Stimulated activated CD4-positive, alpha-beta T cell treated with anti-CD3 and anti-CD28 coated beads, TNF-alpha, amount 100 ng/mL, for 4 hours (primary cell): ENCODE results near the gene IRX1.

Experiments
- DNase-seq, 3 experiments: peaks; one replicate each; pipeline ENCODE4 v3.0.0-alpha.2; 2020; ENCODE audit warnings: low read depth in 3 of 3

IRX1 gene

DNA sequence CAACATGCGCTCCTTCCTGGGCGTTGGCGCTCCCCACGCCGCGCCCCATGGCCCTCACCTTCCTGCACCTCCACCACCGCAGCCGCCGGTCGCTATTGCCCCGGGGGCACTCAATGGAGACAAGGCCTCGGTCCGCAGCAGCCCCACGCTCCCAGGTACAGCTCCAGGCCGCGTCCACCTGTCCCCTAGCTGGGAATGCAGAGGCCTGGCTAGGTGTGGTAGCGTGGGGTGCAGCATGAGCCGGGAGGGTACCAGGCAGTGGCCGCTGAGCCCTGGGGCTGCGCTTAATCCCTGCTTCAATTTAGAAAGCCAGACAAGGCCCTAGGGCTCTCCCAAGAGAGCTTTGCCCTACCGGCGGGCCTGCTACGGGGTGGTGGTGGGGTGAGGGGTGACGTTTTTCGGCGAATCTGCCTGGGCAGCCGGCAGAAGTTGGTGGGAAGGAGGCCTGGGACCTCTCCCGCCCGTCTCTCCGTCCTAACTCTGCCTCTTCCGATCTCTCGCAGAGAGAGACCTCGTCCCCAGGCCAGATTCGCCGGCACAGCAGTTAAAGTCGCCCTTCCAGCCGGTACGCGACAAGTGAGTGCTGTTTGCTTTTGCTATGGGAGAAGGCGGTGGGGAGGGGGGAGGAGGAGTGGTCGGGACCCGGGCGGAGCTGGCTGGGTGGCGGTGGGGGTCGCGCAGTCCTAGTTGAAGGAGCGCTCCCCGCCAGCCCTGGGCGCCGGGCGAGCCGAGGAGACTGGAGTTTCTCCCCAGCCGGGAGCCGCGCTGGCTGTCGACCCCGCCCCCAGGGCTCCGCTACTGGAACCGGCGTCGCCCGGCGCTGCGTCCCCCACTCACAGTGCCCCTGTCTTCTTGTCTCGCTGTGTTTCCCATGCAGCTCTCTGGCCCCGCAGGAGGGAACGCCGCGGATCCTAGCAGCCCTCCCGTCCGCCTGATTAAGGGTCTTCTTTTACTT, 4.8 kb downstream of the IRX1 start:
- no peak for DNase-seq

DNA sequence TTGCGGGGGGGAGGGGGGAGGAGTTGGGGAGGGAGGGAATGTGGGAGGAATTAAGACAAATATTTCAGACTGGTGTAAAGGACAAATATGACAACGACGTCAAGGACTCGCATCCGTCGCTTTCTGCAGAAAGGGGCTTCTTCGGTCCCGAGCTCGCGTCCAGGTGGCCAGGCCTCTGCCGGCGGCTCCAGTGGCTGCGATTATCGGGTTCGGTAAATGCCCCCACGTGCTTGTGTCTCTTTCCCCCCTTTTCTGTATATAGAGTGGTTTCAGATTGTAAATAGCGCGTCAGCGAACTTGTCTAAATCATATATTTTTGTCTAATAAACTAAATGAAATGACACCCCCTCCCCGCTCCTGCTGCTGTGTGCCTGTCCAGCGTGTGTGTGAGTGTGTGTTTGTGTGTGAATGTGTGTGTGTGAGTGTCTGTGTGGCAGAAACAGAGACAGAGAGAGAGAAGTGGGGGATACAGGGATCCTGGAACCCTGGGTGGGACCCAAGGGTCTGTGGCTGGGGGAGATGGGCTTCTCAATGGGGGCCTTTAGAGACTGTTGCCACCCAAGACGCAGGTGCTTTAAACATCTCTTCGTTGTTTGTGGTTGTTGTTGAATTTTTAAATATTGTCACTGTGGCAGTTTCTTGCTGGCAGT, 5.6 kb downstream of the IRX1 start:
- no peak for DNase-seq

- DNase-seq = no peak
Measured at GRCh38 chr5:3601911-3602782, 6.5 kb downstream of the IRX1 start.

DNA sequence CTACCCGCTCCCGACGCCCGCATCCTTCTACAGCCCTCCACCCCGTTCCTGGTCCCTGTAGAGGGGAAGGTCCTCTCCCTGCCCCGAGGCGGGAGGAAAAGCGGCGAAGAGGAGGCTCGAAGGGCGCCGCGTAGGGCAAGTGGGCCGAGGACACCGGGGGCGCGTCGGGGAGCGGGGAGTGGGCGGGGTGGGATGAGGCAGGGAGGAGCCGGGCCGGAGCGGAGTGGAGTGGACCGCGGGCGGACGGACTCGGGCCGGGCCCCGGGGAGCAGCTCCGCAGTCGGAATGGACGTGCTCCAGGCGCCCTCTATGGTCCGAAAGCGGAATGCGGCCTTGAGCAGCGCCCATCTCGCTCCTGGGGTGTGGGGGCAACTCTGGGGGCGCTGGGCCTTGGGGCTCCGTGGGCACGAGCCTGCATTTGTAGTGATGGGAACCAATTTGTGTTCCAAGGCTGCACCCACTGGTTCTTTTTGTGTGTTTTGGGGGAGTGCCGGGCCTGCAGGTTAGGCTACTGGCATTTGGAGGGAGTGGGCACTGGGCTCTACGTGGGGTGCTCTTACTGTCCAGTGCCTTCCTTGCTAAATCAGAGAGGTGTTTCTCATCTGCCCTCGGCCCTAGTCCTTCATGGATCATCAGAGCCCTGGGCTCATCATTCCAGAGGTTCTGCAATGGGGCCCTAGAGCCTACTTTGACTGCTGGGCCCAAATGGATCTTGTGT, 7.3 kb downstream of the IRX1 start:
- no peak for DNase-seq

DNA sequence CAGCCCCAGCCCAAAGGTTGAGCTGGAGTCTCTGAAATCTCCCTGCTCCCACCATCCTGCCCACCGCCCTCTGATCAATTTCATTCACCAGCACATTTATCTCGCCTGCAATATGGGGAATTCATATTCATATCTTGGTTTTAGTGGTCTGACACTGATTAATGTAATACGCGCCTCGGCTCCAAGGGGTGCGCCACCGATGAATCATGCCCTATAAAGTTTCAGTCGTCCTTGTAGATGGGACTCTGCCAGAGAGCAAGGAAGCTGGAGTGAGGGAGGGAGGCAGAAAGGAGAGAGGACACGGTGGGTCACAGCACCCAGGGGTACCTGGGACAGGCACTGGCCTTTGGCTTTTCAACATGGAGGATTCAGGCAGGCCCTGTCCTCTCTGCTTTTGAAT, 8.9 kb downstream of the IRX1 start:
- no peak for DNase-seq

DNA sequence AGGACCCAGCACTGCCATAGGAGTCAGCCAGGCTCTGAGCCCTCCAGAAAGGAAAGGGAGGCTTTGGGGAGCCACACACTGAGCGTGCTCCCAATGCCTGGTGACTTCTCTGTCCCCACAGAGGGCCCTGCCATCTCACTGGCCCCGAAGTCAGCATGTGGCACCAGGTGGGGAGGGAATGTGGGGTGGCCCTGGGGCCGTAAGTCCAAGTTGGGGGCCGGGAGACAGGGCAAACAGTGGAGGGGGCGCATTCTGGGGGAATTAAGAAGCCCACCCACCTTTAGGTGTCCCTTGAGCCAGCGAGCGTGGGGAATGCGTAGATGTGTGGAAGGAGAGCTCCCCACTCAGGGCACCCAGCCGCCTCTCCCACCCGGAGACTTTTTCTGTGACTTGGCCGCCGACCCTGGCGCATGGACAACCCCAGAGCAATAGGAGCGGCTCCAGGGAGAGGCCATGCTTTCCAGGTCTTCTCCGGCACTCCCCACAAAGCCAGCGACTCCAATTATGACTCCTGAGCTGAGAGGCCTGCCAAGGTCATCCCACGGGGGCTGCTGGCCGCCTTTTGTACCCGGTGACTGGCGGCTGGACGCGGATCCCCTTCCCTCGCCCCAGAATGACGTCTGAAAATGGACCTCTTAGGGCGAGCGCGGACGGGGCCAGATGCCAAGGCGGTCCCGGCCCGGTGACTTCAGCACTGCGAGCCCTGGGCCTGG, 9.8 kb downstream of the IRX1 start:
- DNase-seq = no peak

DNA sequence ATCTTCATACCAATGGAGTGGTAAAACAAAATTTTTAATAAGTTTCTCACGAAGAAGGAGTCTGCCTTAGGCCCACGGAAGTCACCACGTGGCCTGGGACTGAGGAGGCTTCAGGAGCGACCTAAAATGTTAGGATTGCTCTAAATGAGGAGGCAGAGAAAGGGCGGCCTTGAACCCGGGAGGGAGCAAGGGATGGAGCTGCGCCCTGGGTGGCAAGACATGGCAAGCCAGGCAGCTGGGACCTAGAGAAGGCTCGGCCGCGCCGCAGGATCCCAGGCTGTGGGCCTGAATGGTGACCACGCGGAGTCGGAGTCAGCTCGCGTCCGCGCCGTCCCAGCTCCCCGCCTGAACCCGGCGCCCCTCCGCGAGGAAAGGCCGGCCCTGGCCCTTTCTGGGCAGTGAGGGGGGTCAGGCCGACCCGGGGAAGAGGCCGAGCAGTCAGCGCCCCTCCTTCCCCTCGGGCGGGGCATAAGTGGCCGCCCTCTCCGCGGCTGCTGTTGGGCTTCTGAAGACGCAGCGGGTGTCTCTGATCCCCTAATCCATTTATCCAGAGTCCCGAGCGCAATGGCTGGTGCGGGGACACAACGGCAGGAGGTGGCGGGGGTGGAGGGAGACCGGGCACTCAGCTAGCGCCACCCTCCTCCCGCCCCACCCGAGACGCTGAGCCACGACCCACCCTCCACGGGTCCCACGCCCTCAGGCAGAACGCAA, 10.6 kb downstream of the IRX1 start:
- no peak for DNase-seq

- no peak for DNase-seq
Measured at GRCh38 chr5:3607541-3608181, 12.0 kb downstream of the IRX1 start.

DNA sequence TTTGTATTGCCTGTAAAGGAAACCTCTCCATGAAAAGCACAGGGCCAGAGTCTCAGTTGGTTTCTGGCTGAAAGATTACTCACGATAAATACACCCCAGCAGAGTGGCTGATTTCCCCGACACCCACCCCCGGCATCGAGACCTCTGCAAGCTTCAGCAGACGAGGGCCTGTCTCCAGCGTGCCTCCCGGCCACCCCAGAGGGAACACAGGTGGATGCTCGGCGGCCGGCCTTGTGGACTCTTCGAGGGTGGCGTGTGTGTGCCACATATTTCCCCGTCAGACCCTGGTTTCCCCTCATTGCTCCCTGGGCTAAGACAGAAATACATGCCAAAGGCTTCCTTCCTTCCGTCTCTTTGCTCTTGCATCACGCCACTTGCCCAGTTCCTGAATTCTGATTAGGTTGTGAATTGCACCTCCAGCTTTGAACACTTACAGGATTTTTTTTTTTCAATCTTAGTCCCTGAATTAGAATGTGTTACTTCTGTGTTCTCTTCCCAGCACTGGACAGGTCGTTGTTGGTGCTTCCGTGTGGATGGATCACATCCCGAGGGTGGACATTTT, 13.6 kb downstream of the IRX1 start:
- no peak for DNase-seq

DNA sequence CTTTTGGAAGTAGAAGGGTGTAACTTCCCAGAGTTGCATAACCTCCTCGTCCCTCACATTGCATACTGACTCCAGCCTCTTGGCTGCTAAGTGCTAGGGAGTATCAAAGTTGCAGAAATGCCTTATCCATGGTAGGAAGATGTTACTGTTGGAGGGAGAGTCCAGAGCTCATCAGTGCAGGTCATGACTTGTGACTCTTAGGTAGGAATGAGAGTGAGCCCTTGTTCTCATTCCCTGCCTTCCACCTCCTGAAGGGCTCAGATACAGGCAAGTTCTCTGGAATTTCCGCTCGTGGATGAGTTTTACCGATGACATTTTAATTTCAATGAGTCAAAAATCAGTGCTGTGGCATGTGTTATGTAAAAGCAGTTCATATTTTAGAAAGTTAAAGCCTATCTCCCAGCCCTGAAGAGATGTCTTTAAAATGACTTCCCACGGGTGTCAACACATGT, 17.0 kb downstream of the IRX1 start:
- DNase-seq = no peak

DNA sequence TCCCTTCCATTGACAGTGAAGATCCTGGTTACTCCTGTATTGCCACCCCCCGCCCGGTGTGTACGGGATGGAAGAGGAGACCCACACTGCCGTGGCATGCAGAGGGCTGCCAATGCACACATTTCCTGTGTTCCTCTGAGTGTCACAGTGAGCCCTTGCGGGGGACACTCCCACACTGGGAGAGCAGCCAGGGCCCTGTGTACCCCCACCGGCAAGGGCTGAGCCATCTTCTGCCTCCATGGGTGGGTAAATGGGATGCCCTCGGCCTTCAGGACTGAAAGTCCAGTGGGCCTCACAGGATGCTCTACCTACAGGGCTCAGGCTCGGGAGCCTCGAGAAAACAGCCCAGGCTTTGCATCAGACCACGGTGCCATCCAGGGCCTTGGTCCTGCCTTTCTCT, 18.1 kb downstream of the IRX1 start:
- no peak for DNase-seq

DNA sequence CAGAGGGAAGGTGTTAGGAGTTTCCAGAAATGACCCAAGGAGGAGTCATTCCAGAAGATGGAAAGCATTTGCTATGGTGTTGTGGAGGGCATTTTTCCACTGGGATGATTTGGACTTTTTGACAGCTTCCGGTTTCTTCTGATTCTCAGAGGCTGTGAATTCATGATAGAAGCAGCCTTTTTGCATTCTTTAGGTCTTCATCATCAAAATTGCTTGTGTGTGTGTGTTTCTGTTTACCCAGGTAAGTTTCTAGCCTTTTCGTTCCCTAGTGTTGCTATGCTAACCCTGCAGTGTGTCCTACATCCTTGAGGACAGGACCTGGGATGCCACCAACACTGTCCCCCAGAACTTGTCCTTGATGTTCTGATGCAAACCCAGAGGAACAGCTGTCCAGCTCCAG, 19.6 kb downstream of the IRX1 start:
- DNase-seq = no peak

DNA sequence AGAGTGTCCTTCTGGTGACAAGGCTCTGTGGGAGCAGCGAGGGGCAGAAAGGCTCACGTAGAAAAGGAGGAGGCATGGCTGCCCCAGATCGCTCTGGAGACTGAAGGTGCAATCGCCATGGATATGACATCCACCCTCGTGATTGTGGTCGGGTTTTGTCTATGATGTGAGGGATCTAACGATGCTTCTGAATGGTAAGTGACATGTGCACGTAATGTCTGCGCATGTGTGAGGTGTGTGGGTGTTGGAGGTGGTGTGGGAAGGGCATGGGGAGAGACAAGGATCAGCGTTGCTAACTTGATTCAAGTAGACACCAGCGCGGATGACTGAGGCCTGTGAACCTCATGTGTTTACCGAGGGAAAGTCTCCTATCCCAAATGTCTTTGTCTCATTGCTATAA, 20.2 kb downstream of the IRX1 start:
- DNase-seq = no peak

DNA sequence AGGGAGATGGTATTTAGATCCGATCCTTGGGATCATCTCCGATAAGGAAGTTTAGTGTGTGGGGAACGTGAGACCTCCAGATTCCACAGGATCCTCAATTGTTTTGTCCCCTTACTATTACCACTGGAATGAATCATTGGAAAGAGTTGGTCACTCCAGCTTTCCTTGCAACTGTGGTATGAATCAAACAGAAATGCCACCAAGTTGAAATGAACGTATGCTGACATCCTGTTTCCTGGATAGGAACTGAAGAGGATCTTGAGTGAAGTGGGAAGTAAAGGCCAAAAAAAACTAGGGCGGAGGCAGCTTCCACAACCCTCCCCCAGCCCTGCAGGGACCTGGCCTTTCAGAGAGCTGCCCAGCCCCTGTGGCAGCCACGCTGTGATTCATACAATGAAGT, 23.9 kb downstream of the IRX1 start:
- DNase-seq = no peak

GRCh38 chr5:3622961-3623360, 27.3 kb downstream of the IRX1 start:
- no peak for DNase-seq

- no peak for DNase-seq
Measured at GRCh38 chr5:3625626-3626025, 30.0 kb downstream of the IRX1 start.

DNA sequence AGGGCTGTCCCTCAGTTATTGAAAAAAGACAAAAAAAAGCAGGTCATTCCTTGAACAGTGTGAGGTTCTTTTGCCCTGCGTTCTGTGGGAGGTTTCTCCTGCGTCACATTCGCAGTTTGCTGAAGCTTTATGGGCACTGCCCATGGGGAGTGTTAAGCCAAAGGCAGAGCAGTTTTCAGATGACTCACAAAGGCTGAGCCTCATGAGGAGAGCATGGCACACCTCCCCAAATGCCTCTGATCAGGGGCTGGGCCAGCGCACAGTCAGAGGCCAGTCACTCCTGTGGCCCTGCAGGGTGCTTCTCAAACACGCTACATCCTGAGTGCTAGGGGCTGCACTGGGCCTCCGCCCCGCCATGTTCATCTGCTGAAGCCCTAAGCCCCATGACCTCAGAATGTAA, 38.4 kb downstream of the IRX1 start:
- no peak for DNase-seq

DNA sequence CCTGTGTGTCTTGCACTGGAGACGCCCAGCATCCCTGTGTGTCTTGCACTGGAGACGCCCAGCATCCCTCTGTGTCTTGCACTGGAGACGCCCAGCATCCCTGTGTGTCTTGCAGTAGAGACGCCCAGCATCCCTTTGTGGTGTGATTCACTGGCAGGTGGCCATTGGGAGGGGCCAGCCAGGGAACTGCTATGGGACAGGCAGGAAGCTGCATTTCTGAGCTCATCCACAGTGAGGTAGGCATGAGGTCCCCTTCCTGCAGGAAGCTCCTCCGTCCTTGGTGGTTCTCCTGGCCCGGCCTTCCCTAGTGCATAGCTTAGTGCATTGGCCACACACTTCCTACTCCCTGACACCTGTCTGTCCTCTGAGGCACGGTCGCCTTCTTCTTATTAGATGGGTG, 43.5 kb downstream of the IRX1 start:
- DNase-seq = no peak

DNA sequence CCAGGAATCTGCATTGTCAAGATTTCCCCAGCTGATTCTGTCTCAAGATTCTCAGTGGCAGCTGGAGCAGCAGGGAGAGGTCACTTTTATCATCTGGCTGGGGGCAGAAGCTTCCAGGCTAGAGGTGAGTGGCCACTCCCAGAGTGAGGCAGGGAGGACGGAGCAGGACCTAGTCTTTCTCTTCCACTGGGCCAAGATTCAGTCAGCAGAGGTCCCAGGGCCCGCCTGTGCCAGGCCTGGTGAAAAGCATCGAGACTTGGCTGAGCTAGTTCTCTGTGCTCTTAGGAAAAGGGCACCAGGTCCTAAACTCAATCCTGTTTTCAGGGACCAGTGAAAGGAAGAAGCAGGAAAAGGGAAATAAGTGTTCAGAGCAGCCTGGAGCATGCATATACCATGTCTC, 46.6 kb downstream of the IRX1 start:
- DNase-seq = no peak
